Inferior parietal cortex (tissue), 1 donor: ENCODE data around the gene TCF12.

Experiments
- DNase-seq: peaks from one replicate; pipeline ENCODE4 v3.0.0-alpha.2; 2016; ENCODE audit errors: extremely low spot score

TCF12 gene

GRCh38 chr15:57253082-57253481, 334.6 kb downstream of the TCF12 start:
- DNase-seq, result no peak

GRCh38 chr15:57253500-57253899, 335.1 kb downstream of the TCF12 start:
- no peak for DNase-seq

- no peak for DNase-seq
Measured at GRCh38 chr15:57255751-57256341, 337.4 kb downstream of the TCF12 start.

GRCh38 chr15:57256939-57257338, 338.5 kb downstream of the TCF12 start:
- DNase-seq, result no peak

- DNase-seq, result no peak
Measured at GRCh38 chr15:57259568-57260040, 341.2 kb downstream of the TCF12 start.

- DNase-seq, result no peak
Measured at GRCh38 chr15:57263520-57263919, 345.1 kb downstream of the TCF12 start.

GRCh38 chr15:57272771-57273357, 354.4 kb downstream of the TCF12 start:
- DNase-seq, result no peak

GRCh38 chr15:57273402-57273801, 355.0 kb downstream of the TCF12 start:
- DNase-seq, result no peak

GRCh38 chr15:57278439-57278838, 360.0 kb downstream of the TCF12 start:
- no peak for DNase-seq

GRCh38 chr15:57280464-57280863, 362.0 kb downstream of the TCF12 start:
- DNase-seq, result no peak

- DNase-seq, result no peak
Measured at GRCh38 chr15:57281321-57281720, 362.9 kb downstream of the TCF12 start.

- no peak for DNase-seq
Measured at GRCh38 chr15:57282686-57283085, 364.2 kb downstream of the TCF12 start.

- no peak for DNase-seq
Measured at GRCh38 chr15:57283774-57284503, 365.5 kb downstream of the TCF12 start.

- no peak for DNase-seq
Measured at GRCh38 chr15:57284535-57284934, 366.1 kb downstream of the TCF12 start.

- DNase-seq, result no peak
Measured at GRCh38 chr15:57285386-57285785, 366.9 kb downstream of the TCF12 start.

- DNase-seq, result no peak
Measured at GRCh38 chr15:57286446-57287122, 368.1 kb downstream of the TCF12 start.

- DNase-seq, result no peak
Measured at GRCh38 chr15:57287123-57287521, 368.7 kb downstream of the TCF12 start.

GRCh38 chr15:57288926-57289580, 370.6 kb downstream of the TCF12 start:
- DNase-seq, result no peak

- DNase-seq, result no peak
Measured at GRCh38 chr15:57290187-57290586, 371.7 kb downstream of the TCF12 start.

- no peak for DNase-seq
Measured at GRCh38 chr15:57290826-57291225, 372.4 kb downstream of the TCF12 start.

- DNase-seq, result no peak
Measured at GRCh38 chr15:57296473-57297162, 378.2 kb downstream of the TCF12 start.
